ENCODE measurements around the gene MYO7B.

MYO7B gene

GRCh38 chr2:127643439-127644065 is 108.1 kb downstream of the MYO7B start:
- Histone ChIP-seq H3K9me3 (ENCODE audit: control insufficient read depth, low read length) (no peaks in the 10 kb centered on the region), H3K36me3 (ENCODE audit: control insufficient read depth, insufficient read depth, low read length) (no peaks in the 10 kb centered on the region), H3K4me1 (ENCODE audit: control insufficient read depth, insufficient read depth, low read length) (peaks cover 19% of the 10 kb centered on the region), H3K27me3 (ENCODE audit: control insufficient read depth, insufficient read depth, low read length, poor library complexity, severe bottlenecking) (no peaks in the 10 kb centered on the region), H3K4me3 (ENCODE audit: insufficient read depth, low read depth, low read length) (no peak overlapping the region), H3K27ac (ENCODE audit: insufficient read depth, low read depth, low read length, poor library complexity, severe bottlenecking) (no peak overlapping the region)
- WGBS, 2 experiments: 92 to 96% methylated on average over 15 of the region's 15 CpGs

GRCh38 chr2:127644066-127645025 is 108.9 kb downstream of the MYO7B start:
- no peaks in the 10 kb centered on the region for H3K9me3 ChIP-seq (ENCODE audit: control insufficient read depth, low read length)
- H3K4me1 ChIP-seq (ENCODE audit: control insufficient read depth, insufficient read depth, low read length): peaks cover 19% of the 10 kb centered on the region
- no peak overlapping the region for H3K4me3 ChIP-seq (ENCODE audit: insufficient read depth, low read depth, low read length)
- no peaks in the 10 kb centered on the region for H3K27me3 ChIP-seq (ENCODE audit: control insufficient read depth, insufficient read depth, low read length, poor library complexity, severe bottlenecking)
- WGBS, 2 experiments: 84 to 86% methylated on average over 19 of the region's 19 CpGs
- no peak overlapping the region for H3K27ac ChIP-seq (ENCODE audit: insufficient read depth, low read depth, low read length, poor library complexity, severe bottlenecking)
- no peaks in the 10 kb centered on the region for H3K36me3 ChIP-seq (ENCODE audit: control insufficient read depth, insufficient read depth, low read length)

- 64 to 100% methylated on average over 1 of the region's 1 CpG for WGBS, 2 experiments
- no peaks in the 10 kb centered on the region for H3K27me3 ChIP-seq (ENCODE audit: control insufficient read depth, insufficient read depth, low read length, poor library complexity, severe bottlenecking)
These were observed 109.5 kb downstream of the MYO7B start for GRCh38 chr2:127645026-127645394.

GRCh38 chr2:127645395-127646291 is 110.2 kb downstream of the MYO7B start, which contains the start of gene GPR17:
Gene GPR17 (plus strand): TSS chr2:127646153. CDS start chr2:127650736, 4,583 bp downstream.
- 85% methylated on average over 37 of the region's 37 CpGs for WGBS, 2 experiments
- Histone ChIP-seq H3K27me3 (ENCODE audit: control insufficient read depth, insufficient read depth, low read length, poor library complexity, severe bottlenecking) (no peaks in the 10 kb centered on the region), H3K4me1 (ENCODE audit: control insufficient read depth, insufficient read depth, low read length) (peaks cover 19% of the 10 kb centered on the region), H3K36me3 (ENCODE audit: control insufficient read depth, insufficient read depth, low read length) (no peaks in the 10 kb centered on the region), H3K9me3 (ENCODE audit: control insufficient read depth, low read length) (no peaks in the 10 kb centered on the region), H3K27ac (ENCODE audit: insufficient read depth, low read depth, low read length, poor library complexity, severe bottlenecking) (no peak within 1 kb of the TSS), H3K4me3 (ENCODE audit: insufficient read depth, low read depth, low read length) (no peak within 1 kb of the TSS)

More at GRCh38 chr2:127645026-127645394, 109.5 kb downstream of the MYO7B start:
- Histone ChIP-seq H3K4me1 (ENCODE audit: control insufficient read depth, insufficient read depth, low read length) (peaks cover 19% of the 10 kb centered on the region), H3K27ac (ENCODE audit: insufficient read depth, low read depth, low read length, poor library complexity, severe bottlenecking) (no peak overlapping the region), H3K9me3 (ENCODE audit: control insufficient read depth, low read length) (no peaks in the 10 kb centered on the region), H3K4me3 (ENCODE audit: insufficient read depth, low read depth, low read length) (no peak overlapping the region), H3K36me3 (ENCODE audit: control insufficient read depth, insufficient read depth, low read length) (no peaks in the 10 kb centered on the region)

- Histone ChIP-seq H3K36me3 (ENCODE audit: control insufficient read depth, insufficient read depth, low read length) (no peaks in the 10 kb centered on the region), H3K27ac (ENCODE audit: insufficient read depth, low read depth, low read length, poor library complexity, severe bottlenecking) (no peak overlapping the region), H3K27me3 (ENCODE audit: control insufficient read depth, insufficient read depth, low read length, poor library complexity, severe bottlenecking) (no peaks in the 10 kb centered on the region), H3K9me3 (ENCODE audit: control insufficient read depth, low read length) (no peaks in the 10 kb centered on the region), H3K4me1 (ENCODE audit: control insufficient read depth, insufficient read depth, low read length) (peaks cover 19% of the 10 kb centered on the region), H3K4me3 (ENCODE audit: insufficient read depth, low read depth, low read length) (no peak overlapping the region)
- WGBS, 2 experiments: 92 to 94% methylated on average over 24 of the region's 24 CpGs
These were observed 111.2 kb downstream of the MYO7B start for GRCh38 chr2:127646487-127647241.

- WGBS, 2 experiments: 75 to 77% methylated on average over 16 of the region's 16 CpGs
- H3K27ac ChIP-seq (ENCODE audit: insufficient read depth, low read depth, low read length, poor library complexity, severe bottlenecking): no peak overlapping the region
- peaks cover 19% of the 10 kb centered on the region for H3K4me1 ChIP-seq (ENCODE audit: control insufficient read depth, insufficient read depth, low read length)
- no peaks in the 10 kb centered on the region for H3K36me3 ChIP-seq (ENCODE audit: control insufficient read depth, insufficient read depth, low read length)
- no peaks in the 10 kb centered on the region for H3K9me3 ChIP-seq (ENCODE audit: control insufficient read depth, low read length)
- no peaks in the 10 kb centered on the region for H3K27me3 ChIP-seq (ENCODE audit: control insufficient read depth, insufficient read depth, low read length, poor library complexity, severe bottlenecking)
- H3K4me3 ChIP-seq (ENCODE audit: insufficient read depth, low read depth, low read length): no peak overlapping the region
These were observed 112.0 kb downstream of the MYO7B start for GRCh38 chr2:127647242-127648190.

GRCh38 chr2:127648321-127648720 is 112.8 kb downstream of the MYO7B start:
- no peaks in the 10 kb centered on the region for H3K9me3 ChIP-seq (ENCODE audit: control insufficient read depth, low read length)
- H3K27ac ChIP-seq (ENCODE audit: insufficient read depth, low read depth, low read length, poor library complexity, severe bottlenecking): no peak overlapping the region
- no peaks in the 10 kb centered on the region for H3K36me3 ChIP-seq (ENCODE audit: control insufficient read depth, insufficient read depth, low read length)
- peaks cover 19% of the 10 kb centered on the region for H3K4me1 ChIP-seq (ENCODE audit: control insufficient read depth, insufficient read depth, low read length)
- 92% methylated on average over 6 of the region's 6 CpGs for WGBS, 2 experiments
- no peak overlapping the region for H3K4me3 ChIP-seq (ENCODE audit: insufficient read depth, low read depth, low read length)
- H3K27me3 ChIP-seq (ENCODE audit: control insufficient read depth, insufficient read depth, low read length, poor library complexity, severe bottlenecking): no peaks in the 10 kb centered on the region

- 74 to 77% methylated on average over 12 of the region's 12 CpGs for WGBS, 2 experiments
- H3K4me1 ChIP-seq (ENCODE audit: control insufficient read depth, insufficient read depth, low read length): peaks cover 15% of the 10 kb centered on the region
- H3K27ac ChIP-seq (ENCODE audit: insufficient read depth, low read depth, low read length, poor library complexity, severe bottlenecking): no peak overlapping the region
- no peaks in the 10 kb centered on the region for H3K9me3 ChIP-seq (ENCODE audit: control insufficient read depth, low read length)
- no peaks in the 10 kb centered on the region for H3K27me3 ChIP-seq (ENCODE audit: control insufficient read depth, insufficient read depth, low read length, poor library complexity, severe bottlenecking)
- no peaks in the 10 kb centered on the region for H3K36me3 ChIP-seq (ENCODE audit: control insufficient read depth, insufficient read depth, low read length)
- no peak overlapping the region for H3K4me3 ChIP-seq (ENCODE audit: insufficient read depth, low read depth, low read length)
These were observed 113.7 kb downstream of the MYO7B start for GRCh38 chr2:127649100-127649611.
